H9 (cell line): ENCODE results near the gene RNU6-9. TPM values are rescaled to one million over a fixed set of nuclear protein-coding genes. Genes with fewer than 3 reads are reported as not detected.
"Not testable (repeated sequence)": the region's sequence is repeated elsewhere in the genome, so short reads cannot be mapped to it uniquely, and the experiment has no call there.

Experiments used
- DNase-seq: peaks from one replicate; pipeline ENCODE4 v3.0.0-alpha.2; 2017
- H2AFZ ChIP-seq: one replicate; pipeline ENCODE4 v1.6.1; 2013; ENCODE audit warnings: mild to moderate bottlenecking, low read length, control low read depth, moderate library complexity
- H2AK5ac ChIP-seq: 2 replicates; pipeline ENCODE4 v1.6.1; 2013; ENCODE audit warnings: low read length, control low read depth, mixed read lengths; ENCODE audit not compliant: insufficient read length
- H2BK120ac ChIP-seq: one replicate; pipeline ENCODE4 v1.6.1; 2013; ENCODE audit warnings: low read depth, mild to moderate bottlenecking, low read length, control low read depth, inconsistent platforms; ENCODE audit not compliant: poor library complexity, severe bottlenecking
- H2BK12ac ChIP-seq: 2 replicates; pipeline ENCODE4 v1.6.1; 2013; ENCODE audit warnings: low read length, control low read depth, mixed read lengths, low read depth; ENCODE audit not compliant: insufficient read length
- H2BK15ac ChIP-seq: 2 replicates; pipeline ENCODE4 v1.6.1; 2013; ENCODE audit warnings: low read depth, low read length, control low read depth
- H2BK20ac ChIP-seq: one replicate; pipeline ENCODE4 v1.6.1; 2013; ENCODE audit warnings: low read depth, mild to moderate bottlenecking, low read length, control low read depth, inconsistent platforms; ENCODE audit not compliant: poor library complexity, severe bottlenecking
- H2BK5ac ChIP-seq: 2 replicates; pipeline ENCODE4 v1.6.1; 2013; ENCODE audit warnings: low read length, control low read depth, mixed read lengths; ENCODE audit not compliant: insufficient read length
- H3K14ac ChIP-seq: 2 replicates; pipeline ENCODE4 v1.6.1; 2013; ENCODE audit warnings: low read length, control low read depth; ENCODE audit not compliant: insufficient read depth
- H3K18ac ChIP-seq: 2 replicates; pipeline ENCODE4 v1.6.1; 2013; ENCODE audit warnings: low read depth, mild to moderate bottlenecking, mixed read lengths, low read length, control low read depth; ENCODE audit not compliant: insufficient read length
- H3K23ac ChIP-seq: 2 replicates; pipeline ENCODE4 v1.6.1; 2013; ENCODE audit warnings: low read length, control low read depth, mixed read lengths, low read depth; ENCODE audit not compliant: insufficient read length
- H3K23me2 ChIP-seq: 2 replicates; pipeline ENCODE4 v1.6.1; 2013; ENCODE audit warnings: low read depth, mild to moderate bottlenecking, mixed read lengths, low read length, control low read depth; ENCODE audit not compliant: insufficient read length, poor library complexity, severe bottlenecking
- H3K27ac ChIP-seq: 2 replicates; pipeline ENCODE4 v1.5.1; 2013; ENCODE audit warnings: low read length, control low read depth, mixed read lengths, low read depth; ENCODE audit not compliant: insufficient read length
- H3K27me3 ChIP-seq: 2 replicates; pipeline ENCODE4 v1.6.1; 2013; ENCODE audit warnings: low read length, control low read depth, inconsistent platforms; ENCODE audit not compliant: insufficient read depth
- H3K4ac ChIP-seq: 2 replicates; pipeline ENCODE4 v1.6.1; 2013; ENCODE audit warnings: low read depth, mild to moderate bottlenecking, control low read depth, inconsistent platforms, low read length, moderate library complexity
- H3K4me1 ChIP-seq: 2 replicates; pipeline ENCODE4 v1.6.1; 2013; ENCODE audit warnings: low read length, control low read depth, inconsistent platforms; ENCODE audit not compliant: insufficient read depth
- H3K4me2 ChIP-seq: 2 replicates; pipeline ENCODE4 v1.6.1; 2013; ENCODE audit warnings: low read length, control low read depth, mixed read lengths; ENCODE audit not compliant: insufficient read length, insufficient read depth
- H3K56ac ChIP-seq: 2 replicates; pipeline ENCODE4 v1.6.1; 2013; ENCODE audit warnings: low read depth, mild to moderate bottlenecking, mixed read lengths, low read length, control low read depth; ENCODE audit not compliant: insufficient read length
- H3K79me1 ChIP-seq: 2 replicates; pipeline ENCODE4 v1.6.1; 2013; ENCODE audit warnings: low read depth, mild to moderate bottlenecking, moderate library complexity, low read length, control low read depth, inconsistent platforms; ENCODE audit not compliant: insufficient read depth, poor library complexity, severe bottlenecking
- H3K79me2 ChIP-seq: 2 replicates; pipeline ENCODE4 v1.6.1; 2013; ENCODE audit warnings: low read length, control low read depth, inconsistent platforms; ENCODE audit not compliant: insufficient read depth
- H3K9ac ChIP-seq: 2 replicates; pipeline ENCODE4 v1.6.1; 2013; ENCODE audit warnings: low read length, control low read depth, mixed read lengths; ENCODE audit not compliant: insufficient read length; ENCODE audit errors: extremely low read depth
- H3K9me3 ChIP-seq: one replicate; pipeline ENCODE4 v1.6.1; 2013; ENCODE audit warnings: low read depth, low read length, inconsistent platforms; ENCODE audit not compliant: control insufficient read depth
- H3T11ph ChIP-seq: one replicate; pipeline ENCODE4 v1.6.1; 2013; ENCODE audit warnings: mild to moderate bottlenecking, low read length, control low read depth, inconsistent platforms
- H4K20me1 ChIP-seq: one replicate; pipeline ENCODE4 v1.6.1; 2013; ENCODE audit not compliant: control insufficient read depth, insufficient read length, insufficient read depth
- H4K5ac ChIP-seq: 2 replicates; pipeline ENCODE4 v1.6.1; 2013; ENCODE audit warnings: low read depth, mild to moderate bottlenecking, mixed read lengths, low read length, control low read depth; ENCODE audit not compliant: insufficient read length
- H4K8ac ChIP-seq: replicated peaks from 2 replicates; pipeline ENCODE4 v1.6.1; 2013; ENCODE audit warnings: low read length, control low read depth, mixed read lengths, low read depth; ENCODE audit not compliant: insufficient read length
- H4K91ac ChIP-seq: 2 replicates; pipeline ENCODE4 v1.6.1; 2013; ENCODE audit warnings: low read depth, mild to moderate bottlenecking, moderate library complexity, mixed read lengths, low read length, control low read depth; ENCODE audit not compliant: insufficient read length
- H3K27ac Mint-ChIP-seq, 3 experiments: 2 replicates in 2 of 3; 3 replicates in 1 of 3; pipeline ENCODE4 v1.8.0; 2020 to 2021; ENCODE audit warnings: mixed read lengths in 3 of 3, mild to moderate bottlenecking in 1 of 3, moderate library complexity in 1 of 3
- H3K27me3 Mint-ChIP-seq: 2 replicates; pipeline ENCODE4 v1.8.0; 2021; ENCODE audit warnings: low read depth, mild to moderate bottlenecking, moderate library complexity, mixed read lengths
- H3K36me3 Mint-ChIP-seq, 3 experiments: 2 replicates in 2 of 3; 3 replicates in 1 of 3; pipeline ENCODE4 v1.8.0; 2020 to 2021; ENCODE audit warnings: low read depth in 3 of 3, mixed read lengths in 3 of 3; ENCODE audit not compliant: insufficient read depth in 1 of 3
- H3K4me1 Mint-ChIP-seq, 2 experiments: 2 replicates each; pipeline ENCODE4 v1.8.0; 2020; ENCODE audit warnings: mixed read lengths in 2 of 2
- H3K4me3 Mint-ChIP-seq, 2 experiments: 2 replicates in 1 of 2; 3 replicates in 1 of 2; pipeline ENCODE4 v1.8.0; 2020 to 2021; ENCODE audit warnings: mild to moderate bottlenecking in 2 of 2, mixed read lengths in 2 of 2, moderate library complexity in 1 of 2
- H3K9me3 Mint-ChIP-seq, 2 experiments: 2 replicates in 1 of 2; 3 replicates in 1 of 2; pipeline ENCODE4 v1.8.0; 2020; ENCODE audit warnings: mild to moderate bottlenecking in 2 of 2, mixed read lengths in 2 of 2, moderate library complexity in 1 of 2
- WGBS: extraction: QIAGEN DNeasy Blood & Tissue Kit; methylation state at CpG from one replicate; pipeline ENCODE4 v1.1.7; 2013; ENCODE audit warnings: missing lambda C conversion rate, low lambda C conversion rate, mixed read lengths; ENCODE audit not compliant: insufficient read length; ENCODE audit errors: extremely low coverage; 5-methylcytosine and 5-hydroxymethylcytosine counted together
- total RNA-seq: library from RNA; stranded (reverse); gene quantifications from 2 replicates; pipeline ENCODE4 v1.2.1, GENCODE V29; 2021
- TF ChIP-seq, protein P1 (sequence below): fragments of 200-600 bp; sonication (generic); conservative IDR thresholded peaks from 3 replicates; pipeline ENCODE4 v1.8.0; 2021; ENCODE audit warnings: antibody characterized with exemption, mild to moderate bottlenecking

The RNU6-9 gene
- total RNA-seq, 1 experiment from 2014 or later: not detected

DNA sequence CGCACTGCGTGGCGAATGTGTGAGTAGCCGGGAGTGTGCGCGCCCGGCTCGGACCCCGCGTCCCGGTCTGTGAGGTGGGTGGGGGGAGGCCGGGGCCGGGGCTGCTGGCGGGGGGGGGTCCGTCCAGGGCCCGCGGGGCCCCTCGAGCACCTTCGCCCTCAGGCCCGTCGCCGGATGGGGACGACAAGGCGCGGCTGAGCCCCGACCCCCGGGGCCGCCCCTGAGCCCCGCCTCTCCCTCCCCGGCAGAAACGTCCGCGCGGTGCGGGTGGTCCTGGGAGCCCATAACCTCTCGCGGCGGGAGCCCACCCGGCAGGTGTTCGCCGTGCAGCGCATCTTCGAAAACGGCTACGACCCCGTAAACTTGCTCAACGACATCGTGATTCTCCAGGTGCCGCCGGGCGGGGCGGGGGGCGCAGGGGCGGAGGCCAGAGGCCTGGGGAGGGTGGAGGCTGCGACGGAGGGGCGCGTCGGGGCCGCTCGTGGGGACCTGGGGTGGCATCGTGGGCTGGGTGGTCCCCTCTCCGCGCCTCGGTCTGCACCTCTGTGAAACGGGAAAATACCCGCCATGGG is 40.2 kb upstream of the RNU6-9 start:
- H3K79me2 ChIP-seq: no peaks in the 10 kb centered on the region
- TF ChIP-seq, protein P1, sequence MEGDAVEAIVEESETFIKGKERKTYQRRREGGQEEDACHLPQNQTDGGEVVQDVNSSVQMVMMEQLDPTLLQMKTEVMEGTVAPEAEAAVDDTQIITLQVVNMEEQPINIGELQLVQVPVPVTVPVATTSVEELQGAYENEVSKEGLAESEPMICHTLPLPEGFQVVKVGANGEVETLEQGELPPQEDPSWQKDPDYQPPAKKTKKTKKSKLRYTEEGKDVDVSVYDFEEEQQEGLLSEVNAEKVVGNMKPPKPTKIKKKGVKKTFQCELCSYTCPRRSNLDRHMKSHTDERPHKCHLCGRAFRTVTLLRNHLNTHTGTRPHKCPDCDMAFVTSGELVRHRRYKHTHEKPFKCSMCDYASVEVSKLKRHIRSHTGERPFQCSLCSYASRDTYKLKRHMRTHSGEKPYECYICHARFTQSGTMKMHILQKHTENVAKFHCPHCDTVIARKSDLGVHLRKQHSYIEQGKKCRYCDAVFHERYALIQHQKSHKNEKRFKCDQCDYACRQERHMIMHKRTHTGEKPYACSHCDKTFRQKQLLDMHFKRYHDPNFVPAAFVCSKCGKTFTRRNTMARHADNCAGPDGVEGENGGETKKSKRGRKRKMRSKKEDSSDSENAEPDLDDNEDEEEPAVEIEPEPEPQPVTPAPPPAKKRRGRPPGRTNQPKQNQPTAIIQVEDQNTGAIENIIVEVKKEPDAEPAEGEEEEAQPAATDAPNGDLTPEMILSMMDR: no peak
- H4K5ac ChIP-seq: no peak overlapping the region
- no peak overlapping the region for H2AK5ac ChIP-seq
- no peaks in the 10 kb centered on the region for H3K79me1 ChIP-seq
- no peak overlapping the region for H3K4me3 Mint-ChIP-seq
- H4K20me1 ChIP-seq: no peaks in the 10 kb centered on the region
- H3K9me3 ChIP-seq: no peaks in the 10 kb centered on the region
- H3K4me1 ChIP-seq: no peaks in the 10 kb centered on the region
- H2BK15ac ChIP-seq: no peak overlapping the region
- H3K23me2 ChIP-seq: no peaks in the 10 kb centered on the region
- no peak overlapping the region for H2BK20ac ChIP-seq
- H3K18ac ChIP-seq: no peak overlapping the region
- H4K91ac ChIP-seq: no peak overlapping the region
- H3T11ph ChIP-seq: no peak overlapping the region
- H2BK120ac ChIP-seq: no peak overlapping the region
- no peaks in the 10 kb centered on the region for H3K36me3 Mint-ChIP-seq
- no CpG with 5 or more reads among the region's 67 CpGs for WGBS
- H3K27me3 Mint-ChIP-seq: peaks cover 22% of the 10 kb centered on the region
- H3K14ac ChIP-seq: no peak overlapping the region
- no peak overlapping the region for H3K4me2 ChIP-seq
- H2BK5ac ChIP-seq: no peak overlapping the region
- no peak overlapping the region for H4K8ac ChIP-seq
- no peak overlapping the region for H3K4ac ChIP-seq
- no peaks in the 10 kb centered on the region for H3K4me1 Mint-ChIP-seq
- no peaks in the 10 kb centered on the region; a peak in 2 of 5 replicates for H3K9me3 Mint-ChIP-seq
- no peak overlapping the region for H3K27ac ChIP-seq
- no peaks in the 10 kb centered on the region for H3K27me3 ChIP-seq
- H3K56ac ChIP-seq: no peak overlapping the region
- no peak overlapping the region for H3K27ac Mint-ChIP-seq
- no peak overlapping the region for H2BK12ac ChIP-seq
- no peak overlapping the region for H3K9ac ChIP-seq
- DNase-seq: no peak
- H3K23ac ChIP-seq: no peak overlapping the region
- H2AFZ ChIP-seq: no peak overlapping the region

- H3K9ac ChIP-seq, H3K27me3 ChIP-seq, DNase-seq, H4K91ac ChIP-seq, H3K56ac ChIP-seq, H2AFZ ChIP-seq, H2BK20ac ChIP-seq, H3K4me3 Mint-ChIP-seq, H3K23ac ChIP-seq, H3K4me1 ChIP-seq, H2BK120ac ChIP-seq, H2BK15ac ChIP-seq, H3K4ac ChIP-seq, H3K9me3 ChIP-seq, H3K23me2 ChIP-seq, H3K4me2 ChIP-seq, H2BK5ac ChIP-seq, H3K4me1 Mint-ChIP-seq, H2AK5ac ChIP-seq, H3K27ac Mint-ChIP-seq, H3K79me1 ChIP-seq, H3K18ac ChIP-seq, H3K9me3 Mint-ChIP-seq, H3K27ac ChIP-seq, H3K14ac ChIP-seq, H4K20me1 ChIP-seq, H4K8ac ChIP-seq, H3K79me2 ChIP-seq, H2BK12ac ChIP-seq, H4K5ac ChIP-seq, H3K36me3 Mint-ChIP-seq, H3T11ph ChIP-seq: not testable (repeated sequence)
- no CpG with 5 or more reads among the region's 17 CpGs for WGBS
- peaks cover 23% of the 10 kb centered on the region for H3K27me3 Mint-ChIP-seq
Observed at GRCh38 chr19:853614-854220, 39.6 kb upstream of the RNU6-9 start.
